Peyer's patch (tissue), 4 donors: ENCODE measurements around the gene CACNA1H. TPM values are rescaled to one million over a fixed set of nuclear protein-coding genes. Genes with fewer than 3 reads are reported as not detected.

ENCODE experiments used
- DNase-seq, 3 donors: peaks; one replicate each; pipeline ENCODE4 v3.0.0-alpha.2; 2017 to 2019
- H3K27ac ChIP-seq, 4 donors: fragments of 200-600 bp; sonication (generic); one replicate each; pipeline ENCODE4 v1.5.1; 2016 to 2019
- H3K27me3 ChIP-seq, 2 donors: fragments of 200-600 bp; sonication (generic); one replicate each; pipeline ENCODE4 v1.5.1; 2019
- H3K36me3 ChIP-seq, 3 donors: fragments of 200-600 bp; sonication (generic); one replicate each; pipeline ENCODE4 v1.5.1; 2016 to 2019
- H3K4me1 ChIP-seq, 4 donors: fragments of 200-600 bp; sonication (generic); one replicate each; pipeline ENCODE4 v1.5.1; 2016 to 2019
- H3K4me3 ChIP-seq, 4 donors: fragments of 200-600 bp; sonication (generic); 1 replicate in 3 of 4; 2 replicates in 1 of 4; pipeline ENCODE4 v1.5.1; 2016 to 2019; ENCODE audit warnings: mild to moderate bottlenecking in 1 of 4
- H3K9me3 ChIP-seq, 4 donors: fragments of 200-600 bp; sonication (generic); one replicate each; pipeline ENCODE4 v1.5.1; 2016 to 2019; ENCODE audit warnings: mild to moderate bottlenecking in 1 of 4
- CTCF ChIP-seq, 6 experiments: fragments of 450-650 bp in 4 of 6; fragments of 200-600 bp in 2 of 6; sonication (generic) in 1 of 6; IDR thresholded peaks; one replicate each; pipeline ENCODE4 v1.5.1; 2017 to 2019; ENCODE audit warnings: antibody characterized with exemption in 6 of 6, mild to moderate bottlenecking in 3 of 6, moderate library complexity in 1 of 6
- POLR2A ChIP-seq, 2 donors: fragments of 450-650 bp; IDR thresholded peaks; one replicate each; pipeline ENCODE4 v1.5.1; 2017; ENCODE audit warnings: antibody characterized with exemption in 2 of 2, mild to moderate bottlenecking in 2 of 2, moderate library complexity in 2 of 2
- total RNA-seq, 4 donors: library from RNA; depleted of rRNA; stranded (reverse); fragments of >200 nt; gene quantifications; one replicate each; pipeline ENCODE4 v1.1.0, GENCODE V29; 2016

Gene CACNA1H
- total RNA-seq, 4 donors from 2014 or later = 4.0 to 28.9 (median 9.7) TPM

- no peak for DNase-seq
- Histone ChIP-seq H3K9me3 (no peaks in the 10 kb centered on the region), H3K4me3 (peak overlapping the region; percentile 14 to 52 (median 44)), H3K27ac (peak overlapping the region in 1 of 4 donors; percentile 81), H3K4me1 (peaks cover 0 to 27% (median 9%) of the 10 kb centered on the region in 4 donors), H3K36me3 (no peaks in the 10 kb centered on the region), H3K27me3 (peaks cover 0 to 16% of the 10 kb centered on the region in 2 donors)
- TF ChIP-seq CTCF (IDR thresholded peaks at IDR 0.05) (no peak), POLR2A (IDR thresholded peaks at IDR 0.05) (no peak)
Measured at GRCh38 chr16:1153480-1154160, 714 bp downstream of the CACNA1H start.

DNA sequence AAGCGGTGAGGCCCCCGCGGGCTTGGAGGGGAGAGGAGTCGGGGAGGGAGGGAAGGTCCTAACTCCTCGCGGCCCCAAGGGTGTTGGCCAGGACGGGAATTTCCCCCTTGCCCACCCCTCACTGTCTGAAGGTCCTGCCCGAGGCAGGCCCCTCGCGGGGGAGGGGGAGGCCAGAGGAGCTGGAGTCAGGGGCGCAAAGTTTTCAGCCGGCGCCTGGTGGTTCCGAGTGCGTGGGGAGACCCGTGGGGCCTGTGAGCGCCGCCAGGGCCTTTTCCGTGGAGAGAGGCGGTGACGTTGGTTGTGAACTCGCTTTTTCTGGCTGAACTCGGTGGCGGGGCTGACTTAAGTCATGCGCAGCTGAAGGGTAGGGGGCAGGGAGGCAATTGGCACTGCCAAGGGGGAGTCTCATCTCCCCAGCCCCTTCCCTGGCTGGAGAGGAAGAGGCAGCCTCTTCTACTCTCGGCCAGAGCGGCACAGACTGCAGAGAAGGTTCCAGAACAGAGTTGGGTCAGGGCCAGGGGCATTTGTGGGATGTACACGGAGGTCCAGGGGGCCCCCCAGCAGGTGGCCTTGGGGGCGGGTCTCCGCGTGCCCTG, 1.5 kb downstream of the CACNA1H start:
- no peak for TF ChIP-seq CTCF (IDR thresholded peaks at IDR 0.05)
- no peak for TF ChIP-seq POLR2A (IDR thresholded peaks at IDR 0.05)
- no peak for DNase-seq
- Histone ChIP-seq H3K4me3 (peak overlapping the region; percentile 14 to 52 (median 44)), H3K27me3 (peaks cover 0 to 16% of the 10 kb centered on the region in 2 donors), H3K27ac (peak overlapping the region in 2 of 4 donors; percentile 62 to 81), H3K9me3 (no peaks in the 10 kb centered on the region), H3K4me1 (peaks cover 0 to 27% (median 9%) of the 10 kb centered on the region in 4 donors), H3K36me3 (no peaks in the 10 kb centered on the region)

DNA sequence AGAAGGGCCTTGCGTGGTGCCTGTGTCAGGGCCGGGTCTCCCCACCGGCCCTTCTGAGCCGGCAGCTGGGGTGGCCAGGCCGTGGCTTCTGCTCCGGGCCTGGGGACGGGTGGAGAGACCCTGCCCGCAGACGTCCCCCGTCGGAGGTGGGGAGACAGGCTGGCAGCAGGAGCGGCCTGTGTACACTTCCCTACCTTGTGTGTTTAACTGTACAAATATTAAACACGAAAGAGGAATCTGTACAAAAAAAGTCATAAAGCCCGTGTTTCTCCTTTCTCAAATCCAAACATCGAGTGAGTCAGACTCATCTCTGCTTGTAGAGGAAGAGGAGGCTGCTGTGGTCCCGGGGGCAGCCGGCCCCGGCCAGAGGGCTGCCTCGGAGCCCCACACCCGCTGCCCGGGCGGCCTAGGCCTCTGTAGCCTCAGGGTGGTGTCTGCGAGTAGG, 2.0 kb downstream of the CACNA1H start:
- peak overlapping the region in 2 of 4 donors; percentile 48 to 52 for H3K4me3 ChIP-seq
- peak overlapping the region in 2 of 4 donors; percentile 62 to 81 for H3K27ac ChIP-seq
- TF ChIP-seq POLR2A (IDR thresholded peaks at IDR 0.05) (no peak), CTCF (IDR thresholded peaks at IDR 0.05) (no peak)
- peaks cover 0 to 16% of the 10 kb centered on the region in 2 donors for H3K27me3 ChIP-seq
- H3K4me1 ChIP-seq = peaks cover 0 to 27% (median 9%) of the 10 kb centered on the region in 4 donors
- no peak for DNase-seq
- no peaks in the 10 kb centered on the region for H3K9me3 ChIP-seq
- no peaks in the 10 kb centered on the region for H3K36me3 ChIP-seq

DNA sequence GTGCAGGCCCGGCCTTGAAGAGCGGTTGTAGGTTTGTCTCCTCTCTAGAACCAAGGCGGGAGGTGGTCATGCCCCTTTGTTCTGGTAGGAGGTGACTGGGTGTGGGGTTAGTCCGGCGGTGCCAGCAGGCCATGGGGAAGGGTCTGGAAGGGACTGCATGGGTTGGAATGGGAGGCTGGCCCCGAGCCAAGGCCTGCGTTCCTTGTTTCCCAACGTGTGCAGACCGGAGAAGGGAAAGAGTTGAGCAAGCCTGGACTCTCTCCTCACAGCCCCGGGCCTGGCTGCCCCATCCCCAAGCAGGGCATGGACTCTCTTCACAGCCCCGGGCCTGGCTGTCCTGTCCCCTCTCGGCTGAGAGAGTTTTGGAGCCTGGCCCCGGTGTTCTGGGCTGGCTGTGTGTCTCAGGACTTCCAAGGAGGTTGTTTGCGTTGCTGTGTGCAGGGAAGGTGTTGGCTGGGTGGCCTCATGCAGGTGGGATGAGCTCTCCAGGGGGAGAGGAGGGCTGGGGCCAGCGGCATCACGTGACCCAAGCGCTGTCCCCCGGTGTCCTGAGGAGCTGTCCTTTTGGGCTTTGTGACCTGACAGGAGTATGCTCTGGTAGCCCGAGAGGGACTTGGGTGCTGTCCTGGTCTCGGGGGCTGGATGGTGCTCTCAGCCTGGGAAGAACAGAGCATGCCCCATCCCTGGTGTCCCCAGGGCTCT, 2.6 kb downstream of the CACNA1H start:
- Histone ChIP-seq H3K9me3 (no peaks in the 10 kb centered on the region), H3K4me1 (peaks cover 0 to 27% (median 9%) of the 10 kb centered on the region in 4 donors), H3K36me3 (no peaks in the 10 kb centered on the region), H3K27me3 (peaks cover 0 to 16% of the 10 kb centered on the region in 2 donors), H3K27ac (peak overlapping the region in 2 of 4 donors; percentile 62 to 81), H3K4me3 (peak overlapping the region in 1 of 4 donors; percentile 52)
- DNase-seq = no peak
- TF ChIP-seq CTCF (IDR thresholded peaks at IDR 0.05) = no peak
- TF ChIP-seq POLR2A (IDR thresholded peaks at IDR 0.05) = no peak

GRCh38 chr16:1156055-1156982, 3.4 kb downstream of the CACNA1H start:
- TF ChIP-seq POLR2A (IDR thresholded peaks at IDR 0.05) (no peak), CTCF (IDR thresholded peaks at IDR 0.05) (no peak)
- no peaks in the 10 kb centered on the region for H3K9me3 ChIP-seq
- DNase-seq = no peak
- H3K36me3 ChIP-seq = no peaks in the 10 kb centered on the region
- peaks cover 0 to 35% (median 9%) of the 10 kb centered on the region in 4 donors for H3K4me1 ChIP-seq
- H3K4me3 ChIP-seq = no peak overlapping the region
- peaks cover 0 to 16% of the 10 kb centered on the region in 2 donors for H3K27me3 ChIP-seq
- peak overlapping the region in 2 of 4 donors; percentile 62 to 81 for H3K27ac ChIP-seq
